GM19372 (cell line): Measurements from ENCODE around the gene SNORC.

Source experiments
- ATAC-seq: cut with Tn5 transposase; IDR thresholded peaks from one replicate; pipeline ENCODE4 v1.9.1; 2021; ENCODE audit warnings: mild to moderate bottlenecking, low read depth, moderate library complexity; ENCODE audit not compliant: unreplicated experiment

The SNORC gene

DNA sequence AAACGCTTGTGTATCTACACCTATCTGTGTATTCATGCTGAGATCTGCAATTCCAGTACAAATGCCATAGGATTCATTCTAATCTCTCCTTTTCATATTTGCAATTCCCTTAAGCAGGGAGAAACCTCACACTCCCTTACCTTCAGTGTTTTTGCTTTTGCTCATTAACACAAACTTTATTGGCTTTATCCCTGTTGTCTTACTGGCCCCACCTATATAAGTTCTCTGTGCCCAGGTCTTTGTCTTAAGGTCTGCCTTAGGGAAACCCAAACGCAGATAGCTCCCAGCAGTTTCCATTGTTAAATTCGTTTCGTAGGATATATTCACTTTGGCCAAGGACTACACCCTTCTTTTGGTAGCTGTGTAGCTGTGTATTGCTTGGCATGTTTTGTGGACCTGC, 4.0 kb upstream of the SNORC start:
- ATAC-seq, result no peak

DNA sequence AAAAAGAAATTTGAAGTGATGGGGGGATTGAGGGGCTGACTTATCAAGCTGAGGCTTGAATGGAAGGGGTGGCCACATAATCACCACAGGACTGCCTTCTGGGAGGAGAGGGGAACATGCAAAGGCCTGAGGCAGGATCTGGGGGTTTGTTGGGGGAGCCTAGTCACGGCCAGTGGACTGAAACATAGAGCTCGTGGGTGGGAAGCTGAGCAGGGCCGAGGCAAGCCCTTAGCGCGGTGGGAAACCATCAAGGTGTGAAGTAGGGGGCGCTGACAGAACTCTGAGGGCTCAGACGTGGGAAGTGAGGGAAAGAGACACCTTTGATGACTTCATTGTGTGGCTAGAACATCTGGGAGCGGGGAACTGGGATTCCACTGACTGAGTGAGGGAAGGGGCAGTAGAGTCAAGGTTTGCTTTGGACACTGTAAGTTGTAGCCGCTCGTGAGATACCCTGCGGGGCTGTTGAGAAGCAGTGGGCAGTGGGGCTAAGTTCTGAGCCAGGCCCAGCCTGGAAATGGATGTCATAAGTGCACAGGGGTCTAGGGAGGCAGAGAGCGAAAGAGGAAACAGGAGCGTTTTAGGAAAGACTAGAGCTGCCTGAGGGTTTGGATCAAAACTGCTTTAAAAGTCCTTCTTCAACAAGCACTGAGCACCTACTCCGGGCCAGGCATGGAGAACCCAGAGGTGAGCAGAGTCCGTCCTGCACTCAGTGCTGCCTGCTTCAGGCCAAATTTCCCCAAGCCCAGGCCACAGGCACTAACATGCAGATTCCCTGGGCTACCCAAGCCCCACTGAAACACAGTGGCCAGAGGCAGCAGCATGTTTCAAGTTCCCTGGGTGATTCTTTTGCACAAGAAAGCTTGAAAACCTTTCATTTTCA, 686 bp upstream of the SNORC start:
- ATAC-seq, result no peak

DNA sequence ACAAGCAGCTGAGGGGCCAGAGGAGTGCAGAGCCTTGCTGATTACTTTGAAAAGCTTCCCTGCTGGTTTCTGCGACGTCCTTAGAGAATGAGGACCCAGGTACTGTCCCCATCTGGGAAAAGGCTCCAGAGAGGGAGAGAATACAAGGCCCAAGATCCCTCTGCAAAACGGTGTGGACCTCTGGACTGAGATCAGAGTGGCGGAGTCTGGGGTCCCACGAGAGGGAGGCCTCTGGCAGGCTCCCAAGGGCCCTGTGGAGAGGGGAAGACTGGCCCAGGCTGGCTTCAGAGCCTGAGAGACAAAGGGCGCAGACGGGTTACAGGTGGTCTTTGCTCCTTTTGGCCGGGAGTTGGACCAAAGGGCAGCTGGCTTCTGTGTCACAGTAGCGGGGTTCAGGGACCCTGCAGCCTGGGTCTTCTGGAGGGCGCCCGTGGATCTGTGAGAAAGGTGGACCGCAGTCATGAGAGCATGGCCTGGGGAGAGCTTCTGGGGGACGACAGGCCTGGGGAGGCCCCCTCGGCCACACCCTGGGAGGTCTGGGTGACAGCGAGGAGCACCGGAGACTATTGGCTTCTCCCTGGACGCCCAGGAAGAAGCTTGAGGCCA, 805 bp downstream of the SNORC start:
- no peak for ATAC-seq

DNA sequence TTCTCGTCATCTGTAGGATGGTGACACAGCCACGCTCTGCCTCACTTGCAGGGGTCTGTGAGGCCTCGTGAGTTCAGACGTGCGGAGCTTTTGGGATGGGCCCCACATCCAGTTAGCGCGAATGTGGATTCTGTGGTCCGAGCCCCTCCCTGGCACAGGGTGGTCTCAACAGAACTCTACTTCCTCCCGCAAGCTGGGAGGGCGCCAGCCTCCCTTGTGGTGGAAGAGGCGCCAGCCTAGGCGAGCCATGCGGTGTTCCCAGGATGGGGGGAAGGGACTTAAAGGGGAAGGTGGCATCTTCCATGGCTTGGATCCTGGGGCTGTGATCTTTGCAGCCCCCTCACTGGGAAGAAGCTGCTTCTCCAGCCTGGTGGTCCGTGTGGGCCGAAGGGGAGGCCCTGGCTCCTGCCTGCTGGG, 1.4 kb downstream of the SNORC start:
- no peak for ATAC-seq

DNA sequence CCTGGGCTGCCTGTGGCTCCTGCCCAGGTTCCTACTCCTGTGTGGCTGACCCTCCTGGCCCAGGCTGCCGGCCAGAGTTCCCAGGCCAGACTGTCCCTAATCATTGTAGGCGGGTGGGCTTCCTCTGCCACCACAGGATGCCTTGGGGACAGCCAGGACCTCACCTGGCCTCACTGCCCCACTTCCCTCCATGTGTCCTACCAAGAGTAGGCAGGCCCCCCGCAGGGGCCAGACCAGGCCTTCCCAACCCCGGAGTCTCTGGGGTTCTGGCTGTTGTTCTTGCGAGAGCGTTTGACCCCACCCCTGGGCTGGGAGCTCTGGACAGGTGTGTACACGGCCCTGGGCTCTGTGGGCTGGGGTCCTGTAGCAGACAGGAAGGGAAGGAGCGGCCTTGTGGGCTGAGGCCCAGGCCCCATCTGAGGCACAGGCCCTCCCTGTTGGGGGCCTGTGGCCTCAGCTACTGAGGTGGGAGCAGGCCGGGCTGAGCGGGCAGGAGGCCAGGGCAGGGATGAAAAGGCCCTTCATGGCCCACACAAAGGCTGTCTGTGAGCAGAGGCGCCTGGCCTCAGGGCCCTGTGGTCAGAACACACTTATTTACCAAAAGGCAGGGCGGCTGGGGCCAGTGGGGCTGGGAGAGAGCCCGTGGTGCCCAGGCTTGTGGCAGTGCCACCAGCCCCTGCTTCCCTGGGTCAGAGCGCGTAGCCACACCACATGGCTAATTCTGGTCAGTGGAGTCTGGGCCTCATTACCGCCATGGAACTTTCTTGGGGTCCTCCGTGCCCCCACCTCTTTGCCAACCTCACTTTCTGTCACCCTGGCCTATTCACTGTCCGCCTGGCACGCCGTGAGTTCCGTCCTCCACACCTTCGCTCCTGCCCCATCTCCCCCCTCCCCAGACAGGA, 2.0 kb downstream of the SNORC start:
- no peak for ATAC-seq

DNA sequence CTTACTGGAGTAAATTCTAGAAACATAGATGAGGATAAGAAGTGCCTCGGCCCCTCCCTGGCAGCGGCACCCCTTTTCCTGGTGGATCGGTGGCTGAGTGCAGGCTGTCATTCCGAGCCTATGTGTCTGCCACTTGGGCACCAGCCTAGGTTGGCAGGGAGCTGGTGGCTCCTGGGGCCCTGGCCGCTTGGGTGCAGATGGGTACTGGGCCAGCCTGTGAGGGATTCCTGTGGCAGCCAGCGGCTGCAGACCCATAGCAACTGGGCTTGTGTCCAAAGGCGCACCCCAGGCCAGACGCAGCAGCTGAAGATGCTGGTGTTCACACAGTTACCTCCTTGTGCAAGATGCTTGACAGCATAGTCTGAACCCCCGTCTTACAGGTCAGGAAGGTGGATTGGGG, 2.8 kb downstream of the SNORC start:
- ATAC-seq, result no peak

DNA sequence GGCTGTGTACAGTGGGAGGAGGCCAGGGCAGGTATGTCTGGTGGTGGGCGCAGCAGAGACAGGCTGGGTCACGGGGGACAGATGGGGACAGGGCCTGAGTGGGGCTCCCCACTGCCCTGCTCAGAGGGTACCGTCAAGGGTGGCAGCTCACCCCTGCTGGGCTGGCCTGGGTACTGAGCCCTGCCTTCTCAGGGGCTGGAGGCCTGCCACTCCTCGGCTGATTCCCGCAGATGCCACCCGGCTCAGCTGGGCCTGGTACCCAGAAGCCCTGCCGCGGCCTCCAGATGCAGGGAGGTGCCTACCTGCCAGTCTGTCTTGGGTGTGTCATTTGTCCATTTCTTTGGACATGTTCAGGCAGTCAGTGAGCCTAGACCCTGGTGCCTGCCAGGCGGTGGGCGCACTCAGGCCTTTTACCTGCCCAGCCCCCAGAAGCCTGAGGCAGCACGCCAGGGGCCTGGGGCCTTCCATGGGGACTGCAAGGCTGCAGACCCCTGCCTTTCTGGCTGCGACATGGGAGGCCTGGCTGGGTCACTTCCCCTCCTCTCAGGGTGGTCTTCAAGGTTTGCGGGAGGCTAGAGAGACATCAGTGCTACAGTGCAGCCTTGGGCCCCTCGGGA, 3.3 kb downstream of the SNORC start:
- no peak for ATAC-seq

DNA sequence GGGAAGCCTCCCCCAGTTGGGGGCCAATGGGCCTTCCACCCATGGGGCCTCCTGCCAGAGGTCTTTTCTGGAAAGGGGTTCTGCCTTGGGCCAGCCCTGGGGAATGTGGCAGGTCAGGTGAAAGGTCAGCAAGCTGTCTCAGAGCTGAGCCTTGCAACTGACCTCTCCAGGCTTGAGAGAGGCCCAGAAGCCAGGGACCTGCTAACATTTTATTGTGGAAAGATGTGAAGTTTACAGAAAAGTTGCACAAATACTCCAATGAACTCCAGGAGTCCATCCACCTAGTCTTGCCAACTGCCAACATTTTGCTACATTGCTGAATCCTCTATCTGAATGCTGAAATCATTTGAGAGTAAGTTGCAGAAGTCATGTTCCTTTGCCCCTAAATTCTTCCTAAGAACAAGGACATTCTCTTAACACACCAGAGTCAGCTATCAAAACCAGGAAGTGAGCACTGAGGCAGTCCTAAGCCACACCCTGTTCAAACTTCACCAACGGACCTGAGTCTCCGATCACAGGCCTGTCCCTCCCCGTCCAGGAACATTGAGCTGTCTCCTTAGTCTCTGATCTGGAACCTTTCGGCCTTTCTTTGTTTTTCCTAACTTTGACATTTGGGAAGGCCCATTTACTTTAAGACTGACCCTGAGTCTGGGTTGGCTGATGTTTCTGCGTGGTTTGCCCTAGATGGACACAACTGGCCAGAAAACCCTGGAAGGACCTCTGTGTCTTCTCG, 4.0 kb downstream of the SNORC start:
- no peak for ATAC-seq

DNA sequence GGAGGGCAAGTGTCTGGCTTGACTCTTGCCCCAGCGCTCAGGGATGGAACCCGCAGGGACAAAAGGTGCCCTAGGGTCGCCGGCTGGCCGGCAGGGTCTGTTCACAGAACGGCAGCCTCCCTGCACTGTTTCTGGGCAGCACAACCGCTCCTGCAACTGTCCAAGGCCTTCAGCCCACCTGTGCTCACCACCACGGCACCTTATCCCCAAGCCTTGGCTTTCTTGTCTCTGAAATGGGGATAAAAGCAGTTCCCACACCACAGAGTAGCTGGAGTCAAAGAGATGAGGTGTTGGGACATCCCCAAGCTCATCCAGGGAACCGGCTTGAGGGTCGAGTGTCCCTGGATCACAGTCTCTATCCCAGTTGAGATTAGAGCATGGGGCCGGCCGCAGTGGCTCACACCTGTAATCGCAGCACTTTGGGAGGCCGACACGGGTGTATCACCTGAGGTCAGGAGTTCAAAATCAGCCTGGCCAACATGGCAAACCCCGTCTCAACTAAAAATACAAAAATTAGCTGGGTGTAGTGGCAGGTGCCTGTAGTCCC, 4.7 kb downstream of the SNORC start:
- ATAC-seq, result no peak

DNA sequence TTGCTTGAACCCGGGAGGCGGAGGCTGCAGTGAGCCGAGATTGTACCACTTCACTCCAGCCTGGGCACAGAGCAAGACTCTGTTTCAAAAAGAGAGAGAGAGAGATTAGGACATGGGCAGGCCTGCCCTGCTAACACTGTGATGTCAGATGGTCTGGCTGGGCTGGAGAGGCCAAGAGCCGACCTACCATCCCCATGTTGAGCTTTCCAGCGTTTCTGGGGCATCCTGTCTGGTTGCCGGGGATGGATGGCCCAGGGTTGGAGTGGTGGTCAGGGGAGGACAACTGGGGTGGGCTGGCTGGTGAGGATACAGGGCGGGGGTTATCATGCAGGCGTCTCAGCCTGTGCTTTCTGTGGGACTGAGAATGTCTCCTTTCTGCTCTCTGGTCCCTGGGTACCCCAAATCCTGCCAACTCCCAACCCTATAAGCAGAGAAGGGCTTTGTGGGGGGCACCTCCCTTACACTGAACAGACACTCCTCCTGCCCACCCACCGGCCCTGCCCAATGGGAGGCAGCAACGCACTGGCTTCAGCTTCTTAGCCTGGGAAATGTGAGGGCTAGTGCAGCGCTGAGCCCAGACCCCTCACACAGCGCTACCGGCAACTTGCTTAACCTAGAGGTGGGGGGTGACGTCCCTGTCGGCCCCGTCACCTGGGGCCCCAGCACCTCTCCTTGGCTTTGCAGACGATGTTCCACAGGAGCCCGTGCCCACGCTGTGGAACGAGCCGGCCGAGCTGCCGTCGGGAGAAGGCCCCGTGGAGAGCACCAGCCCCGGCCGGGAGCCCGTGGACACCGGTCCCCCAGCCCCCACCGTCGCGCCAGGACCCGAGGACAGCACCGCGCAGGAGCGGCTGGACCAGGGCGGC, 5.4 kb downstream of the SNORC start:
- ATAC-seq, result no peak

DNA sequence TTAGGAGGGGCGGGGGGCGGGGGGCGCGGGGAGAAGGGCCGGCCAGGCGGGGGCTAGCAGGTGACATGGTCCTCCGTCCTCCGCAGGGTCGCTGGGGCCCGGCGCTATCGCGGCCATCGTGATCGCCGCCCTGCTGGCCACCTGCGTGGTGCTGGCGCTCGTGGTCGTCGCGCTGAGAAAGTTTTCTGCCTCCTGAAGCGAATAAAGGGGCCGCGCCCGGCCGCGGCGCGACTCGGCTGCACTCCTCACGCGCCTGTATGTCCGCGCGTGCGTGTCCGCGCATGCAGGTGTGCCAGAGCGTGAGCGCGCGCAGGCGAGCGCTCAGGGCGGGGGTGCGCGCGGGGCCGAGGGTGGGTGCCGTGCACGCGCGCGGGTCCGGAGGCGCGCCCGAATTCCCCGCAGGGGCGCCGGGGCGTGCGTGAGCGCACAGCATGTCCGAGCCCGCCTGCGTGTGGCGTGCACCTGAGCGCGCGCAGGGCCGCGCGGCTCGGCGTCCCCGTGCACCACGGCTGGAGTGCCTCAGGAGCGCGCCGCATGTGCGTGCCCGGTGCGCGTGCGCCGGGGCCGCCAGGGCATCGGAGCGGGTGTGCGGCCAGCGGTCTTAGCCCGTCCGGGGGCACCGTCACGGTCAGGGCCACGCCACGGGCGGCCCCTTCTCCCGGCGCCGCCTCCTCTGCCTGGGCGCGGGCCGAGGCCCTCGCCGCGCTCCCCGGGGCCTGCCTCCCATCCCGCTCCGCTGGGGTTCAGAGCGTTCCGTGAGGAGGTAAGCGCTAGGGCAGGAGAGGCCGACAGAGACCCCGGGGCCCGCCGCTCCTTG, 6.3 kb downstream of the SNORC start:
- ATAC-seq, result peak; percentile 55

DNA sequence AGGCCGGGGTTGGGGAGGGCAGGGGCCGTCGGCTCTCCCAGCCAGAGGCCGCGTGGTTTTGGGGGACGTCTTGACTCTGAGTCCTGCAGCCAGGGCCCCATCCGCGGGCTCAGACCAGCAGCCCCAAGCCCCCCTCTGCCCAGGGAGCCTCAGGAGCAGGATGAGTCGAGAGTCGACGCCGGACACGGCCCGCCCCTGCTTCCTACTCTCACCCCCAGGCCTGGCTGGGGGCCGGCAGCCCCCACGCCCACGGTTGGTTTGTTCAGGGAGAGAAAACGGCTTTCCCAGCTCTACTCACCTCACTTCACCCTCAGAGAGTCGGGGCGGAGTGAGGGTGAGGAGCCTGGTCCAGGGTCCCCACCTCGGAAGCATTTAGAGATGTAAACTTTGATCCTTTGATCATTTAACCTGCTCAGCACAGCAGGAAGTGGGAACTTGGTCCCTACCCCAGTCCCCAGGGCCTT, 6.9 kb downstream of the SNORC start:
- ATAC-seq, result no peak

DNA sequence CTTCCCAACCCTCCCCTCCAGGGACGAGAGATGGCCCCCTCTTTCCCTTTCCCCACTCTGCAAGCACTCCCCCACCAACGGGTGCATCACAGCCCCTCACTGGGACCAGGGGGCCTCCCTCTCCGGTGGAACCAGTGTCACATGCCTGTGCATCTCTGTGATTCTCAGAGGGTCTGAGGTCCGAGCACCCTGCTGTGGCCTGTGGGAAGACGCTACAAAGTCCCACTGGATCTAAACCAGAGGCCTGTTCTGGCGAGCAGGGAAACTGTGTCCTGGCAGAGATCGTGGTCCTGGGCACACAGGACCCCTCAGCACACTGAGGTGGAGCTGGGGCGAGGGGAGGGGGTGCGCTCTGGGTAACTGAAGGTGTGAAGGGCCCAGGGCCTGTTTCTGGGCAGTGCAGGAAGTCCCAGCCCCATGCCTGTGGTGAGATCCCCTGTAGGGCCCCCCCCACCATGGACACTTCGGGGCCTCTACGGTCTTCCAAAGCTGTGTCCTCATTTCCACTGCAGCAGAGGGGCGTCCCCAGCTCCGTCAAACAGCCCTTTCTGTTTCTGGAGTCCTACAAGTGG, 8.0 kb downstream of the SNORC start:
- ATAC-seq, result no peak

DNA sequence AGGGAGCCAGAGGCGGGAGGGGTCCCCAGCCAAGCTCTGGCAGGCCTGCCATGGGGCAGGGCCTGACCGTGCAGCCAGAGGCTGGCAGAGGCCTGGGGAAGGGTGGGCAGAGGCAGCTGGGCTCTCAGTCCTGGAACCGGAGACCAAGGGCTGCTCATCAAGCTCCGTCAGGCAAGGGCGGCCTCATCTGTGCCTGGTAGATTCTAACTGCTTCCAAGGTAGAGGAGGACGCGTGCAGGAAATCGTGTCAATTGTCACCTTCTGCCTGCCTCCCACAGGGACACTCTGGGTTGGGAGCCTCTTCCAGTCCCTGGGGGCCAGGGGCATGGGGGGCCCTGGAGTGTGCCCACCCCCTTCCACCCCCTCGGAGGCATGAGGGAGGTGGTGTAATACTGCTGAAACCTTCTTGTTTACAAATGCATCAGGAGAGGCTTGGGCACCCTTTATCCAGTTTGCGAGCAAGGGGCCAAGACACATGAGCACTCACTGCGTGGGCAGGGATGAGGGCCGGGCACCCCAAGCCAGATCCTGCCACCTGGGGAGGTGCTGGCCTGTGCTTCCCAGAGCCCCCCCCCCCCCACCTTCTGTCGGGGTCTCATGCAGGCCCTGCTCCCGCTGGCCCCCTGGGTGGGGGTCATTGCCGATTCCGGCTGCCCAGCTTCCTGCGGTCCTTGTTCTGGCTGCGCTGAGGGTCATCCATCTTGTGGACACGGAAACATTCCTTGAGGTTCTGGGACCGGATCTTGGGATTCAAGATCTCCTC, 9.0 kb downstream of the SNORC start:
- no peak for ATAC-seq

DNA sequence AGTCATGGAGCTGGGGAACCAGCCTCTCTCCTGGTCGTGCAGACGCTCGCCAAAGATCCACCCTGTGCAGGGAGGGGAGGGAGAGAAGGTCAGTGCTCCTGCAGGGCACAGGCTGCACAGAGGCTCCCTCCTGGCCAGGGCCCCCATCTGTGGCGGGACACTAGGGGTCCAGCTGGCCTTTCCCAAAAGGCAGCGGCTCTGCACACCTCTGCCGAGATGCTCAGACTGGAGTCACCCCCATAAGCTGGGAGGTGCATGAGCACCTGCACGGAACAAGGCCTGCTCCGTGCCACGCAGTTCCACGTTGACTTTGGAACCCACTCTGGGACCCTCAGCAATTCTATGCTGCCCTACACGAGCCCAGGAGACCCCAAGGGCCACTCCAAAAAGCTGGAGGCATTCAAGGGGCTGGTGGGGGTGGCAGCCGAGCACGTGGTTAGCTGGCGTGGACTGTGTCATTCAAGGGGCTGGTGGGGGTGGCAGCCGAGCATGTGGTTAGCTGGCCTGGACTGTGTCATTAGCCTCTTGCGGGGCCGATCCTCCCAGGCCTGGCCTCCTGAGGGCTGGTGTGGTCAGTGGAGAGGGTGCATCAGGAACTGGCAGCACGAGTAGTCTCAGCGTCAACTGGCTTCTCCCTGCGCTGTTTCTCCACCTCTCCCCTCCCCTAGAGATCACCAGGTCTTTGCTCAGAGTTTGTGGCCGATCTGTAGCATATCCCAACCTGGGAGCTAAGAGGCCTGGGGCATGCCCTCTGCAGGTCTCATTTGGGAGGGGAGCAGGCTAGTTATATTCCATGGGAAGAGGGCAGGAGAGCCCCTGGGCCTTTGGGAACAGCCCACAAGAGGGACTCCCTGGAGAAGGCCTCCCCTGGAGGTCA, 9.8 kb downstream of the SNORC start:
- ATAC-seq, result no peak
